Dedifferentiated amniotic fluid mesenchymal stem cell (primary cell): ENCODE measurements around the gene CORO7.

Source experiments
- DNase-seq: peaks from one replicate; pipeline ENCODE4 v3.0.0-alpha.2; 2016; ENCODE audit errors: extremely low spot score

CORO7 gene

GRCh38 chr16:4307215-4308037 is 109.0 kb downstream of the CORO7 start:
- peak; percentile 90 for DNase-seq

- no peak for DNase-seq
Measured at GRCh38 chr16:4306470-4307214, 109.8 kb downstream of the CORO7 start.
